Dedifferentiated amniotic fluid mesenchymal stem cell (primary cell): ENCODE measurements around the gene AP3D1.

ENCODE experiments used
- DNase-seq: peaks from one replicate; pipeline ENCODE4 v3.0.0-alpha.2; 2016; ENCODE audit errors: extremely low spot score

AP3D1 gene

GRCh38 chr19:2181633-2181997, 30.2 kb upstream of the AP3D1 start:
- DNase-seq = no peak

- DNase-seq = no peak
These were observed 29.7 kb upstream of the AP3D1 start for GRCh38 chr19:2180881-2181632.

DNA sequence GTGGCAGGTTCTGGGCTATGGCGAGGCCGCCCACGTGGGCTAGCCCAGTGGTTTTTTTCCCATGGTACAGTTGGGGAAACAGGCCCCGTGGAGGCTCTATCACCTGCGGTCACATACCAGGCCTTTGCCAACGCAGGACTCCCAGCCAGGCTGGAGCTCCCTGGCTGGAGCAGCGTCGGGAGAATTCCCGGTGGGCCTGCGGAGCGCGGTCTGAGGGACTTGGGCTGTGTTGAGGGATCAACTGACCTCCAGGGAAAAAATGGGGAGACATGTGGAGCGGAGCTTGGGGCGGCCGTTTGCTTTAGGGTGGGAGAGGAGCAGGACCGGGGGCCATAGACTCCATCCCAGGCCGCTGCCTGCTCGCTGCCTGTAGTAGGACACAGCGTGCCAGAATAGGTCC, 28.7 kb upstream of the AP3D1 start:
- DNase-seq = no peak

DNA sequence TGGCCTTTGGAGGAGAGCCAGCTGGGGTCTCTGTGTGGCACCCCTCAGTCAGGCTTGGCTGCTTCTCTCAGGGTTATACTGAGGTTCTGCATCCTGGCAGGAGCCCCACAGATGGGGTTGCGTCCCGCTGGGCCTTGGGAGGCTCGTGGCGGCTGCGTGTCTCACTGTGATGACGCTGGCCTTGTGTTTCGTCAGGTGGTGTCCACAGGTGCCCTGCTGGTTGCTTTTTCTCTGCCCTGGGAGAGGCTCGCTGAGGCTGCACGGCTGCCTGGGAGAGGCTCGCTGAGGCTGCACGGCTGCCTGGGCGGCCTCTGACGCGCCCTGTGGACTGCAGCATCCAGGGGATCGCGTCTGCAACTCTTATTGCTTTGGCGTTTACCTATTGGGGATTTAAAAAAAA, 27.7 kb upstream of the AP3D1 start:
- DNase-seq = no peak

DNA sequence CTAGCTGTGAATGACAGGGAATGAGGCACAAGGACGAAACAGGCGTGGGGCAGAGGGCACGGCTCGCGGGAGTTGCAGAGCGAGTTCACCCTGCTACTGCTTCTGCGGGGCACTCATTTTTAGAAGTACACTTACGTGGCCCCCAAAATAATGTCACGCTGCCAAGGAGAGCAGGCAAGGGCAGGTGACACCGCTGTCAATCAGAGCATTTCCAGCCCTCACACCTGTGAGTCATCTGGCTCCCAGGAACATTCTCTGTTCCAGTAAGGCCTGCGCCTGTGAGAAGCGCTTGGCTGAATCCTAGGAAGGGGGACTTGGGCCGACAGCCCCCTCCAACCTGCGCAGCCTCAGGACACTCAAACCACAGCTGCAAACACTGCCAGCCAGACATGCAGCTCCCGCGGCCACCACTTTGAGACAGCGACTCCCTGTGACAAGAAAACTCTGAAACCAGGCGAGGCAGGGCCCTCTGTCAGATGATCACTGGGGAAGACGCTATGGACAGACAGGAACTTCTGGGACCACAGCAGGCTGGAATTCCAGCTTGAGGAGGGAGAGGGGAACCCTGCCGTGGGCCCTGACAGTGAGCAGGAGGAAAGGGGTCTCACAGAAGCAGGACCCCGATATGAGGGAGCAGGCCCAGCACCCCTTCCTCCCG, 25.1 kb upstream of the AP3D1 start:
- no peak for DNase-seq

GRCh38 chr19:2175742-2176141, 24.4 kb upstream of the AP3D1 start:
- no peak for DNase-seq

- DNase-seq = no peak
These were observed 22.6 kb upstream of the AP3D1 start for GRCh38 chr19:2173767-2174577.

GRCh38 chr19:2173388-2173766, 22.0 kb upstream of the AP3D1 start:
- DNase-seq = no peak

- no peak for DNase-seq
These were observed 20.2 kb upstream of the AP3D1 start for GRCh38 chr19:2171349-2172145.

GRCh38 chr19:2170987-2171348, 19.6 kb upstream of the AP3D1 start:
- DNase-seq = no peak

GRCh38 chr19:2170219-2170618, 18.9 kb upstream of the AP3D1 start:
- no peak for DNase-seq

DNA sequence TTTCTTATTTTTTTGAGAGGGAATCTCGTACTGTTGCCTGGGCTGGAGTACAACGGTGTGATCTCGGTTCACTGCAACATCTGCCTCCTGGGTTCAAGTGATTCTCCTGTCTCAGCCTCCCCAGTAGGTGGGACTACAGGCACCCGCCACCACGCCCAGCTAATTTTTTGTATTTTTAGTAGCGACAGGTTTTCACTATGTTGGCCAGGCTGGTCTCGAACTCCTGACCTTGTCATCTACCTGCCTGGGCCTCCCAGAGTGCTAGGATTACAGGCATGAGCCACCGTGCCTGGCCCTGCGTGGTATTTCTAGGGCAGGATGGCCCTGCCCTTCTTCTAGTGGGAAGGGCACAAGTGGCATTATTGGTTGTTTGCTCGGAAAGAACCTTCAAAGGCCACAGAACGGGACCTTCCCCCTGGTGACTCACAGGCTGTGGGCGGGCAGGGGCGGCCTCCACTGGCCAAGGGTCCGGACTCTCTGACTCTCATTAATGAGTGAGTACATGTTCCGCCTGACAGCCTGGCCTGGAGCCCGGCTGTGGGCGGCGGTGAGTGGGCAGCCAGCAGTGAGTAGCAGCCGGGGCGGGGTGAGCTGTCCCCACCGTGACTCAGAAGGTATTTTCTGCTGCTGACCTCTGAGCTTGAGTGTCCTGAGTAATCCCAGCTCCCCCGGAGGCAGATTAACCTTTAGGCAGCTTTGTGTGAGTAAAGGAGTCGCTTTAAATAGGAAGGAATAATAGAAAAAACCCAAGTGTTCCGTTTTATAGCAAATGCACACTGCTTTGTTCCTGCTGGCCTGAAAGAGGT, 17.5 kb upstream of the AP3D1 start:
- DNase-seq = peak; percentile 88

- DNase-seq = no peak
These were observed 16.7 kb upstream of the AP3D1 start for GRCh38 chr19:2167896-2168618.

GRCh38 chr19:2166741-2167738, 15.7 kb upstream of the AP3D1 start:
- DNase-seq = peak; percentile 26

- DNase-seq = no peak
These were observed 12.9 kb upstream of the AP3D1 start for GRCh38 chr19:2164020-2164998.

DNA sequence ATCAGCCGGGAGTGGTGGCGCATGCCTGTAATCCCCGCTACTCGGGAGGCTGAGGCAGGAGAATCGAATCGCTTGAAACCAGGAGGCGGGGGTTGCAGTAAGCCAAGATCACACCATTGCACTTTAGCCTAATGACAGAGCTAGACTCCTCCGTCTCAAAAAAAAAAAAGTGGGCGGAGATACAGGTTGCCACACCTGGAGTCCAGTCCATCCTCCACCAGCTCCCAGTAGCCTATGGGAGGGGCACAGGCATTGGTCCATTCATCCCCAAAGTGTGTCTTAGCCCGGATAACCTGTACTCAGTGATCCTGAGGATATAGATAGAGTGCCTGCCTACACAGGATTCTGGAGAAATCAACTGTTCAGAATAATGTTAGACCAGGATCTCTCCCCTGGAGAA, 9.0 kb upstream of the AP3D1 start:
- DNase-seq = no peak

GRCh38 chr19:2157452-2157851, 6.1 kb upstream of the AP3D1 start:
- DNase-seq = no peak

GRCh38 chr19:2154587-2155075, 3.3 kb upstream of the AP3D1 start:
- DNase-seq = peak; percentile 30
